SK-N-SH (cell line): Measurements from ENCODE around the gene PARD3B. TPM values are rescaled to one million over a fixed set of nuclear protein-coding genes. Genes with fewer than 3 reads are reported as not detected.

Experiments used
- CTCF ChIA-PET: fragments of 300-600, 350-600 bp; formaldehyde crosslinking; extraction: SDS; loops from one replicate; lab custom pipeline; 2021; lab: Yijun Ruan, JAX
- POLR2A ChIA-PET: fragments of 350-600 bp; sonication (Branson Sonifier 250); formaldehyde crosslinking; extraction: SDS; loops from one replicate; lab custom pipeline; 2020; ENCODE audit warnings: antibody characterized with exemption, inconsistent platforms; lab: Yijun Ruan, JAX
- DNase-seq: peaks from one replicate; pipeline ENCODE4 v3.0.0; 2012
- H2AFZ ChIP-seq: fragments of 200-600 bp; sonication (generic); 2 replicates; pipeline ENCODE4 v1.8.1; 2016; ENCODE audit warnings: antibody characterized with exemption, mild to moderate bottlenecking, low read depth
- H3F3A ChIP-seq: fragments of 200-600 bp; sonication (generic); replicated peaks from 2 replicates; pipeline ENCODE3; 2016; ENCODE audit warnings: antibody characterized with exemption, mild to moderate bottlenecking; ENCODE audit not compliant: insufficient read depth
- H3K27ac ChIP-seq, 2 experiments: fragments of 200-500 bp in 1 of 2; fragments of 200-600 bp in 1 of 2; sonication (Bioruptor generic) in 1 of 2; sonication (generic), shearing (Covaris generic) in 1 of 2; 2 replicates each; pipeline versions ENCODE4 v1.5.1 to v1.6.1; 2014 to 2016; ENCODE audit warnings: low read depth in 2 of 2, inconsistent platforms in 1 of 2, low read length in 1 of 2, mild to moderate bottlenecking in 1 of 2, mixed read lengths in 1 of 2
- H3K27me3 ChIP-seq: fragments of 200-600 bp; sonication (generic), shearing (Covaris generic); 2 replicates; pipeline ENCODE4 v1.6.1; 2016; ENCODE audit warnings: mixed run types; ENCODE audit not compliant: insufficient read depth
- H3K36me3 ChIP-seq, 2 experiments: fragments of 200-500 bp in 1 of 2; fragments of 200-600 bp in 1 of 2; sonication (Bioruptor generic) in 1 of 2; sonication (generic) in 1 of 2; replicated peaks in 1 of 2; 2 replicates each; pipeline versions ENCODE3 to v1.5.1; 2014 to 2016; ENCODE audit warnings: low read length in 1 of 2, mild to moderate bottlenecking in 1 of 2; ENCODE audit not compliant: insufficient read depth in 2 of 2, control insufficient read depth in 1 of 2
- H3K4me1 ChIP-seq, 2 experiments: fragments of 200-500 bp in 1 of 2; fragments of 200-600 bp in 1 of 2; sonication (Bioruptor generic) in 1 of 2; sonication (generic), shearing (Covaris generic) in 1 of 2; 2 replicates each; pipeline versions ENCODE4 v1.5.1 to v1.6.1; 2014 to 2016; ENCODE audit warnings: low read depth in 1 of 2, low read length in 1 of 2, mixed run types in 1 of 2; ENCODE audit not compliant: insufficient read depth in 2 of 2, control insufficient read depth in 1 of 2
- H3K4me2 ChIP-seq: fragments of 200-600 bp; sonication (generic), shearing (Covaris generic); 2 replicates; pipeline ENCODE4 v1.6.1; 2017; ENCODE audit warnings: mixed run types
- H3K4me3 ChIP-seq, 2 experiments: fragments of 200-500 bp in 1 of 2; fragments of 200-600 bp in 1 of 2; sonication (Bioruptor generic) in 1 of 2; sonication (generic), shearing (Covaris generic) in 1 of 2; 2 replicates each; pipeline versions ENCODE4 v1.5.1 to v1.8.1; 2014 to 2016; ENCODE audit warnings: low read depth in 2 of 2, inconsistent platforms in 1 of 2, low read length in 1 of 2, mild to moderate bottlenecking in 1 of 2, mixed read lengths in 1 of 2, moderate library complexity in 1 of 2
- H3K79me2 ChIP-seq: fragments of 200-600 bp; sonication (generic); 2 replicates; pipeline ENCODE4 v1.8.1; 2017; ENCODE audit warnings: mild to moderate bottlenecking; ENCODE audit not compliant: insufficient read depth
- H3K9ac ChIP-seq: fragments of 200-600 bp; sonication (generic); 2 replicates; pipeline ENCODE4 v1.6.1; 2017; ENCODE audit warnings: mixed run types
- H3K9me2 ChIP-seq: fragments of 200-600 bp; sonication (generic); 2 replicates; pipeline ENCODE4 v1.6.1; 2017; ENCODE audit warnings: mixed run types
- H3K9me3 ChIP-seq: fragments of 200-600 bp; sonication (generic); 2 replicates; pipeline ENCODE4 v1.6.1; 2017; ENCODE audit warnings: mixed run types, mild to moderate bottlenecking, moderate library complexity
- H4K20me1 ChIP-seq: fragments of 200-600 bp; sonication (generic); 2 replicates; pipeline ENCODE4 v1.6.1; 2017; ENCODE audit warnings: mild to moderate bottlenecking, mixed run types; ENCODE audit not compliant: insufficient read depth
- CHD2 ChIP-seq: fragments of 150-350 bp; IDR thresholded peaks from 2 replicates; pipeline ENCODE4 v1.6.1; 2018; ENCODE audit warnings: low read length; ENCODE audit not compliant: partially characterized antibody
- ELF1 ChIP-seq: IDR thresholded peaks from 2 replicates; pipeline ENCODE4 v1.4.0; 2012
- EP300 ChIP-seq, 2 experiments: IDR thresholded peaks; 2 replicates each; pipeline versions ENCODE4 v1.4.0 to v1.6.1; 2012; ENCODE audit warnings: borderline replicate concordance in 1 of 2, low read depth in 1 of 2, low read length in 1 of 2
- EZH2phosphoT487 ChIP-seq: fragments of 200-600 bp; sonication (generic); IDR thresholded peaks from 2 replicates; pipeline ENCODE4 v1.6.1; 2017; ENCODE audit warnings: low read depth, mixed run types, mild to moderate bottlenecking, antibody characterized with exemption, moderate library complexity, borderline replicate concordance
- FOSL2 ChIP-seq: IDR thresholded peaks from 2 replicates; pipeline ENCODE4 v1.4.0; 2012; ENCODE audit warnings: low read depth, mild to moderate bottlenecking, moderate library complexity, borderline replicate concordance
- FOXJ3 ChIP-seq: sonication (generic); formaldehyde crosslinking; IDR thresholded peaks from 2 replicates; pipeline ENCODE4 v1.5.1; 2020; ENCODE audit warnings: mild to moderate bottlenecking, missing genetic modification reagents
- GABPA ChIP-seq: IDR thresholded peaks from 2 replicates; pipeline ENCODE4 v1.4.0; 2012; ENCODE audit warnings: low read depth, mild to moderate bottlenecking
- GATA2 ChIP-seq: sonication (generic); formaldehyde crosslinking; IDR thresholded peaks from 2 replicates; pipeline ENCODE4 v1.5.0; 2020; ENCODE audit warnings: mild to moderate bottlenecking, missing genetic modification reagents
- JUND ChIP-seq: IDR thresholded peaks from 2 replicates; pipeline ENCODE4 v1.4.0; 2012
- MXI1 ChIP-seq: IDR thresholded peaks from 2 replicates; pipeline ENCODE4 v1.6.1; 2012; ENCODE audit warnings: mild to moderate bottlenecking, low read depth, low read length, improper control_type of control experiment
- NFIC ChIP-seq: IDR thresholded peaks from 2 replicates; pipeline ENCODE4 v1.4.0; 2012; ENCODE audit warnings: borderline replicate concordance
- NRF1 ChIP-seq: IDR thresholded peaks from 2 replicates; pipeline ENCODE4 v1.6.1; 2012; ENCODE audit warnings: low read depth, mild to moderate bottlenecking, low read length
- RAD21 ChIP-seq: IDR thresholded peaks from 2 replicates; pipeline ENCODE4 v1.6.1; 2012; ENCODE audit warnings: mild to moderate bottlenecking, low read length
- SMC3 ChIP-seq: IDR thresholded peaks from 2 replicates; pipeline ENCODE4 v1.6.1; 2012; ENCODE audit warnings: low read depth, low read length, improper control_type of control experiment
- TEAD4 ChIP-seq: IDR thresholded peaks from 2 replicates; pipeline ENCODE4 v1.4.0; 2012; ENCODE audit warnings: mild to moderate bottlenecking, borderline replicate concordance; ENCODE audit not compliant: insufficient read depth
- YY1 ChIP-seq: IDR thresholded peaks from 2 replicates; pipeline ENCODE4 v1.4.0; 2012; ENCODE audit warnings: low read depth, mild to moderate bottlenecking
- ZBTB33 ChIP-seq: IDR thresholded peaks from 2 replicates; pipeline ENCODE4 v1.4.0; 2012; ENCODE audit warnings: low read depth, borderline replicate concordance
- whole genome bisulfite sequencing: methylation state at CpG from one replicate; pipeline ENCODE4 v1.1.6; 2017; ENCODE audit warnings: low lambda C conversion rate; 5-methylcytosine and 5-hydroxymethylcytosine counted together
- polyA plus RNA-seq, 3 experiments: library from polyadenylated mRNA; depleted of rRNA; stranded (reverse); fragments of >200 nt; gene quantifications; 2 replicates each; pipeline ENCODE4 v1.2.3, GENCODE V29; 2012
- TF ChIP-seq, protein P1 (sequence below): fragments of 200-600 bp; sonication (generic); IDR thresholded peaks from 2 replicates; pipeline ENCODE4 v1.6.1; 2017; ENCODE audit warnings: antibody characterized with exemption, mild to moderate bottlenecking, moderate library complexity
- TF ChIP-seq, protein P2 (sequence below): fragments of 150-350 bp; IDR thresholded peaks from 2 replicates; pipeline ENCODE4 v1.6.1; 2017; ENCODE audit warnings: antibody characterized with exemption, low read length, low read depth, borderline replicate concordance

PARD3B gene
- polyA plus RNA-seq, 1 of the 3 experiments (the other 2 are of a cell fraction) = 0.87 TPM

- H4K20me1 ChIP-seq = no peaks in the 10 kb centered on the region
- 89% methylated on average over 3 of the region's 3 CpGs for WGBS
- ChIA-PET POLR2A (no interaction called here), CTCF (interaction anchor here (1.1 kb wide), 1 partner anchor 199 kb away, joined by 3 read pairs; no protein-coding TSS in a partner anchor)
- TF ChIP-seq NRF1 (no peak), TEAD4 (no peak), EZH2phosphoT487 (no peak), GATA2 (CRISPR knock-in tag) (no peak), SMC3 (no peak), ZBTB33 (no peak), FOXJ3 (no peak), EP300 (IDR thresholded peaks at IDR 0.05; ENCODE audit: borderline replicate concordance in 1 of 2, low read depth in 1 of 2, low read length in 1 of 2) (no peak), ELF1 (no peak), CHD2 (no peak), NFIC (no peak), YY1 (no peak), JUND (no peak)
- TF ChIP-seq, protein P1, sequence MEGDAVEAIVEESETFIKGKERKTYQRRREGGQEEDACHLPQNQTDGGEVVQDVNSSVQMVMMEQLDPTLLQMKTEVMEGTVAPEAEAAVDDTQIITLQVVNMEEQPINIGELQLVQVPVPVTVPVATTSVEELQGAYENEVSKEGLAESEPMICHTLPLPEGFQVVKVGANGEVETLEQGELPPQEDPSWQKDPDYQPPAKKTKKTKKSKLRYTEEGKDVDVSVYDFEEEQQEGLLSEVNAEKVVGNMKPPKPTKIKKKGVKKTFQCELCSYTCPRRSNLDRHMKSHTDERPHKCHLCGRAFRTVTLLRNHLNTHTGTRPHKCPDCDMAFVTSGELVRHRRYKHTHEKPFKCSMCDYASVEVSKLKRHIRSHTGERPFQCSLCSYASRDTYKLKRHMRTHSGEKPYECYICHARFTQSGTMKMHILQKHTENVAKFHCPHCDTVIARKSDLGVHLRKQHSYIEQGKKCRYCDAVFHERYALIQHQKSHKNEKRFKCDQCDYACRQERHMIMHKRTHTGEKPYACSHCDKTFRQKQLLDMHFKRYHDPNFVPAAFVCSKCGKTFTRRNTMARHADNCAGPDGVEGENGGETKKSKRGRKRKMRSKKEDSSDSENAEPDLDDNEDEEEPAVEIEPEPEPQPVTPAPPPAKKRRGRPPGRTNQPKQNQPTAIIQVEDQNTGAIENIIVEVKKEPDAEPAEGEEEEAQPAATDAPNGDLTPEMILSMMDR = no peak
- H3K27ac ChIP-seq = no peak overlapping the region
- H3K4me2 ChIP-seq = no peak overlapping the region
- H3K9me3 ChIP-seq = no peaks in the 10 kb centered on the region
- no peak overlapping the region for H2AFZ ChIP-seq
- no peaks in the 10 kb centered on the region for H3K36me3 ChIP-seq
- peaks cover 0 to 9% of the 10 kb centered on the region in 2 experiments; a peak in 2 of 4 replicates for H3K4me1 ChIP-seq
- no peaks in the 10 kb centered on the region for H3K79me2 ChIP-seq
- no peak overlapping the region for H3K9ac ChIP-seq
- DNase-seq = no peak
- H3K27me3 ChIP-seq = no peaks in the 10 kb centered on the region
- no peaks in the 10 kb centered on the region for H3F3A ChIP-seq
- H3K4me3 ChIP-seq = no peak overlapping the region
- no peaks in the 10 kb centered on the region for H3K9me2 ChIP-seq
These were observed 931.9 kb downstream of the PARD3B start for GRCh38 chr2:205477016-205477705.

- CTCF ChIA-PET = no interaction called here
- WGBS = 78% methylated on average over 5 of the region's 5 CpGs
- Histone ChIP-seq H3K9me2 (no peaks in the 10 kb centered on the region), H3K79me2 (no peaks in the 10 kb centered on the region), H2AFZ (no peak overlapping the region), H3K9ac (no peak overlapping the region), H3K27ac (no peak overlapping the region), H3K36me3 (no peaks in the 10 kb centered on the region), H3K27me3 (no peaks in the 10 kb centered on the region), H3K4me1 (peaks cover 0 to 4% of the 10 kb centered on the region in 2 experiments; a peak in 1 of 4 replicates), H3K9me3 (no peaks in the 10 kb centered on the region), H4K20me1 (no peaks in the 10 kb centered on the region), H3K4me2 (no peak overlapping the region), H3F3A (no peaks in the 10 kb centered on the region), H3K4me3 (no peak overlapping the region)
- TF ChIP-seq GATA2 (CRISPR knock-in tag) (no peak), NFIC (no peak), MXI1 (no peak), GABPA (no peak), ELF1 (no peak), FOSL2 (no peak), RAD21 (no peak), EP300 (IDR thresholded peaks at IDR 0.05; ENCODE audit: borderline replicate concordance in 1 of 2, low read depth in 1 of 2, low read length in 1 of 2) (no peak)
- TF ChIP-seq, protein P2, sequence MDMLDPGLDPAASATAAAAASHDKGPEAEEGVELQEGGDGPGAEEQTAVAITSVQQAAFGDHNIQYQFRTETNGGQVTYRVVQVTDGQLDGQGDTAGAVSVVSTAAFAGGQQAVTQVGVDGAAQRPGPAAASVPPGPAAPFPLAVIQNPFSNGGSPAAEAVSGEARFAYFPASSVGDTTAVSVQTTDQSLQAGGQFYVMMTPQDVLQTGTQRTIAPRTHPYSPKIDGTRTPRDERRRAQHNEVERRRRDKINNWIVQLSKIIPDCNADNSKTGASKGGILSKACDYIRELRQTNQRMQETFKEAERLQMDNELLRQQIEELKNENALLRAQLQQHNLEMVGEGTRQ = no peak
- no peak for DNase-seq
- POLR2A ChIA-PET = no interaction called here
These were observed 936.6 kb downstream of the PARD3B start for GRCh38 chr2:205481861-205482260.
